ENCODE results near the gene NR1D2.

- TF ChIP-seq, protein P1, sequence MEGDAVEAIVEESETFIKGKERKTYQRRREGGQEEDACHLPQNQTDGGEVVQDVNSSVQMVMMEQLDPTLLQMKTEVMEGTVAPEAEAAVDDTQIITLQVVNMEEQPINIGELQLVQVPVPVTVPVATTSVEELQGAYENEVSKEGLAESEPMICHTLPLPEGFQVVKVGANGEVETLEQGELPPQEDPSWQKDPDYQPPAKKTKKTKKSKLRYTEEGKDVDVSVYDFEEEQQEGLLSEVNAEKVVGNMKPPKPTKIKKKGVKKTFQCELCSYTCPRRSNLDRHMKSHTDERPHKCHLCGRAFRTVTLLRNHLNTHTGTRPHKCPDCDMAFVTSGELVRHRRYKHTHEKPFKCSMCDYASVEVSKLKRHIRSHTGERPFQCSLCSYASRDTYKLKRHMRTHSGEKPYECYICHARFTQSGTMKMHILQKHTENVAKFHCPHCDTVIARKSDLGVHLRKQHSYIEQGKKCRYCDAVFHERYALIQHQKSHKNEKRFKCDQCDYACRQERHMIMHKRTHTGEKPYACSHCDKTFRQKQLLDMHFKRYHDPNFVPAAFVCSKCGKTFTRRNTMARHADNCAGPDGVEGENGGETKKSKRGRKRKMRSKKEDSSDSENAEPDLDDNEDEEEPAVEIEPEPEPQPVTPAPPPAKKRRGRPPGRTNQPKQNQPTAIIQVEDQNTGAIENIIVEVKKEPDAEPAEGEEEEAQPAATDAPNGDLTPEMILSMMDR (conservative IDR thresholded peaks at IDR 0.05 in 1 of 2, IDR thresholded peaks at IDR 0.05 in 1 of 2; ENCODE audit: extremely low read depth in 1 of 2, insufficient read depth in 1 of 2, low read depth in 1 of 2, low read length in 2 of 2) = no peak
- no peak for TF ChIP-seq EZH2 (IDR thresholded peaks at IDR 0.05; ENCODE audit: borderline replicate concordance, low read length)
Measured at GRCh38 chr3:24023197-24023596, 78.1 kb downstream of the NR1D2 start.

Measured in mammary epithelial cell (primary cell).